Measurements from ENCODE around the gene AGRN. TPM values are rescaled to one million over a fixed set of nuclear protein-coding genes. Genes with fewer than 3 reads are reported as not detected.

AGRN gene
- polyA plus RNA-seq, 3 donors = 0.06 to 4.7 (median 0.43) TPM

DNA sequence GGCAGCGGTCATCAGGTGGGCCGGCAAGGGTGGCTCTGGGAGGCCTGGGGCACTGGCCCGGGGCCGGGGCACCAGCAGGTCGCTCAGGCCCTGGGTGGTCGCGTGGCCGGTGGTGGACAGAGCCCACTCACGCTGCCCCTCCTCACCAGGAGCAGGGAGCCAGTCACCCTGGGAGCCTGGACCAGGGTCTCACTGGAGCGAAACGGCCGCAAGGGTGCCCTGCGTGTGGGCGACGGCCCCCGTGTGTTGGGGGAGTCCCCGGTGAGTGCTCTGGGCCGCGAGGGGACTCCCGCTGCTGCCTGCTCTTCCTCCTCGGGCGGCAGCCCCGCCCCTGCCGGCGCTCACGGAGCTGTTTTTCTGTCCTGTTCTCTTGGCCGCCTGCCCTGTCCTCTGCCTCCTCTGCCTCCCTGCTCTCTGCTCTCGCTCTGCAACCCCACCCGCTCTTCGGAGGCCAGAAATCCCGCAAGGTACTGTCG is 30.7 kb downstream of the AGRN start:
- H3K9me3 Mint-ChIP-seq = peaks cover 0 to 2% (median 0%) of the 10 kb centered on the region in 7 donors
- H3K4me2 ChIP-seq (replicated peaks; ENCODE audit: extremely low read depth, low read length, poor library complexity, severe bottlenecking) = no peak overlapping the region
- H3K4me1 ChIP-seq (ENCODE audit: control insufficient read depth in 1 of 2, insufficient read depth in 2 of 2, low read length in 2 of 2) = no peaks in the 10 kb centered on the region
- WGBS (ENCODE audit: insufficient coverage) = 92% methylated on average over 24 of the region's 32 CpGs
- no peak overlapping the region for H3K4me3 ChIP-seq (replicated peaks in 1 of 3; ENCODE audit: low read depth in 2 of 3, low read length in 3 of 3)
- H3K27ac Mint-ChIP-seq = no peak overlapping the region
- no peaks in the 10 kb centered on the region for H3K27me3 ChIP-seq (ENCODE audit: control insufficient read depth in 2 of 2, insufficient read depth in 2 of 2, low read length in 2 of 2)
- H3K36me3 ChIP-seq (replicated peaks in 1 of 2; ENCODE audit: control insufficient read depth in 1 of 2, insufficient read depth in 2 of 2, low read length in 2 of 2) = no peaks in the 10 kb centered on the region
- no peaks in the 10 kb centered on the region for H3K4me1 Mint-ChIP-seq
- H3K27ac ChIP-seq (ENCODE audit: low read depth in 1 of 2, low read length in 2 of 2) = no peak overlapping the region
- no peak overlapping the region for H3K9ac ChIP-seq (ENCODE audit: insufficient read depth, low read length, poor library complexity, severe bottlenecking)
- H3K36me3 Mint-ChIP-seq = no peaks in the 10 kb centered on the region
- H3K79me2 ChIP-seq (ENCODE audit: insufficient read depth, low read length) = no peaks in the 10 kb centered on the region
- no peak overlapping the region for H2AFZ ChIP-seq (ENCODE audit: insufficient read depth, low read depth, low read length, poor library complexity, severe bottlenecking)
- TF ChIP-seq, protein P1, sequence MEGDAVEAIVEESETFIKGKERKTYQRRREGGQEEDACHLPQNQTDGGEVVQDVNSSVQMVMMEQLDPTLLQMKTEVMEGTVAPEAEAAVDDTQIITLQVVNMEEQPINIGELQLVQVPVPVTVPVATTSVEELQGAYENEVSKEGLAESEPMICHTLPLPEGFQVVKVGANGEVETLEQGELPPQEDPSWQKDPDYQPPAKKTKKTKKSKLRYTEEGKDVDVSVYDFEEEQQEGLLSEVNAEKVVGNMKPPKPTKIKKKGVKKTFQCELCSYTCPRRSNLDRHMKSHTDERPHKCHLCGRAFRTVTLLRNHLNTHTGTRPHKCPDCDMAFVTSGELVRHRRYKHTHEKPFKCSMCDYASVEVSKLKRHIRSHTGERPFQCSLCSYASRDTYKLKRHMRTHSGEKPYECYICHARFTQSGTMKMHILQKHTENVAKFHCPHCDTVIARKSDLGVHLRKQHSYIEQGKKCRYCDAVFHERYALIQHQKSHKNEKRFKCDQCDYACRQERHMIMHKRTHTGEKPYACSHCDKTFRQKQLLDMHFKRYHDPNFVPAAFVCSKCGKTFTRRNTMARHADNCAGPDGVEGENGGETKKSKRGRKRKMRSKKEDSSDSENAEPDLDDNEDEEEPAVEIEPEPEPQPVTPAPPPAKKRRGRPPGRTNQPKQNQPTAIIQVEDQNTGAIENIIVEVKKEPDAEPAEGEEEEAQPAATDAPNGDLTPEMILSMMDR (IDR thresholded peaks at IDR 0.05) = no peak
- H3K4me3 Mint-ChIP-seq = no peak overlapping the region
- no peak for DNase-seq
- intact Hi-C loops (cut with micrococcal nuclease) = no loop called here
- peaks cover 0 to 4% (median 2%) of the 10 kb centered on the region in 3 donors for H3K27me3 Mint-ChIP-seq (ENCODE audit: low read depth in 3 of 3)
- H4K20me1 ChIP-seq (ENCODE audit: insufficient read depth, low read length) = no peaks in the 10 kb centered on the region
- H3K9me3 ChIP-seq (replicated peaks in 1 of 2; ENCODE audit: control insufficient read depth in 1 of 2, insufficient read depth in 1 of 2, low read length in 2 of 2) = no peaks in the 10 kb centered on the region

DNA sequence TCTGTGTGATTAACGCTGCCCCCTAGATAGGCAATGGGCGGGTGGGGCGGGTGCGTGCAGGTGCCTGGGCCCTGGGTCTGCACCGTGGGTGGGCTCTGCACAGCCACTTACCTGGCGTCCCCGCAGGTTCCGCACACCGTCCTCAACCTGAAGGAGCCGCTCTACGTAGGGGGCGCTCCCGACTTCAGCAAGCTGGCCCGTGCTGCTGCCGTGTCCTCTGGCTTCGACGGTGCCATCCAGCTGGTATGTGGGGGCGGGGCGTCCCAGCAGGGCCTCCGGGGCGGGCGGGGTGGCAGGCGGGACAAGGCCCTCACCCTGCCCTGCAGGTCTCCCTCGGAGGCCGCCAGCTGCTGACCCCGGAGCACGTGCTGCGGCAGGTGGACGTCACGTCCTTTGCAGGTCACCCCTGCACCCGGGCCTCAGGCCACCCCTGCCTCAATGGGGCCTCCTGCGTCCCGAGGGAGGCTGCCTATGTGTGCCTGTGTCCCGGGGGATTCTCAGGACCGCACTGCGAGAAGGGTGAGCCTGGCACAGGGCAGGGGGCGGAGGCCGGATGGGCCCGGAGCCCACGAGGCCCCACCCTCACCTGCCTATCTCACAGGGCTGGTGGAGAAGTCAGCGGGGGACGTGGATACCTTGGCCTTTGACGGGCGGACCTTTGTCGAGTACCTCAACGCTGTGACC is 31.3 kb downstream of the AGRN start:
- Histone ChIP-seq H3K4me2 (replicated peaks; ENCODE audit: extremely low read depth, low read length, poor library complexity, severe bottlenecking) (no peak overlapping the region), H3K79me2 (ENCODE audit: insufficient read depth, low read length) (no peaks in the 10 kb centered on the region), H3K4me3 (replicated peaks in 1 of 3; ENCODE audit: low read depth in 2 of 3, low read length in 3 of 3) (no peak overlapping the region), H3K4me1 (ENCODE audit: control insufficient read depth in 1 of 2, insufficient read depth in 2 of 2, low read length in 2 of 2) (no peaks in the 10 kb centered on the region), H3K9ac (ENCODE audit: insufficient read depth, low read length, poor library complexity, severe bottlenecking) (no peak overlapping the region), H3K9me3 (replicated peaks in 1 of 2; ENCODE audit: control insufficient read depth in 1 of 2, insufficient read depth in 1 of 2, low read length in 2 of 2) (no peaks in the 10 kb centered on the region), H3K27ac (ENCODE audit: low read depth in 1 of 2, low read length in 2 of 2) (no peak overlapping the region), H3K27me3 (ENCODE audit: control insufficient read depth in 2 of 2, insufficient read depth in 2 of 2, low read length in 2 of 2) (no peaks in the 10 kb centered on the region), H4K20me1 (ENCODE audit: insufficient read depth, low read length) (no peaks in the 10 kb centered on the region), H2AFZ (ENCODE audit: insufficient read depth, low read depth, low read length, poor library complexity, severe bottlenecking) (no peak overlapping the region), H3K36me3 (replicated peaks in 1 of 2; ENCODE audit: control insufficient read depth in 1 of 2, insufficient read depth in 2 of 2, low read length in 2 of 2) (no peaks in the 10 kb centered on the region)
- Mint-ChIP-seq H3K36me3 (no peaks in the 10 kb centered on the region), H3K27ac (no peak overlapping the region), H3K4me1 (no peaks in the 10 kb centered on the region), H3K9me3 (peaks cover 0 to 2% (median 0%) of the 10 kb centered on the region in 7 donors), H3K4me3 (no peak overlapping the region), H3K27me3 (ENCODE audit: low read depth in 3 of 3) (peaks cover 0 to 4% (median 3%) of the 10 kb centered on the region in 3 donors)
- DNase-seq = no peak
- TF ChIP-seq, protein P1 (IDR thresholded peaks at IDR 0.05) = no peak
- 94% methylated on average over 45 of the region's 46 CpGs for WGBS (ENCODE audit: insufficient coverage)
- intact Hi-C loops (cut with micrococcal nuclease) = no loop called here

All from CD14-positive monocyte (primary cell).